ENCODE data around the gene P4HA2. TPM values are rescaled to one million over a fixed set of nuclear protein-coding genes. Genes with fewer than 3 reads are reported as not detected.
A peak's percentile ranks its signal among the peaks of the same experiment; 100 is the strongest.

The P4HA2 gene
- total and polyA plus RNA-seq, 2 of the 13 experiments (the other 11 are each of a cell fraction or from before 2014, with no cell fraction given), result 37.7 to 126 TPM

GRCh38 chr5:132227485-132228240 is at the start of gene P4HA2 (continued):
- no peak for TF ChIP-seq STAG1 (CRISPR knock-in tag; IDR thresholded peaks at IDR 0.05)
- no peak; the same call in 1 of the 2 replicates for TF ChIP-seq ELF4 (CRISPR knock-in tag; IDR thresholded peaks at IDR 0.05; ENCODE audit: borderline replicate concordance)
- no peak for TF ChIP-seq TEAD2 (CRISPR knock-in tag; IDR thresholded peaks at IDR 0.05)
- no peak for TF ChIP-seq TBX3 (IDR thresholded peaks at IDR 0.05; ENCODE audit: borderline replicate concordance)
- TF ChIP-seq HOXA5 (CRISPR knock-in tag; IDR thresholded peaks at IDR 0.05), result no peak
- no peak for TF ChIP-seq TSC22D2 (CRISPR knock-in tag; IDR thresholded peaks at IDR 0.05; ENCODE audit: borderline replicate concordance)
- no peak for TF ChIP-seq MED13 (CRISPR knock-in tag; IDR thresholded peaks at IDR 0.05)
- peak; percentile 61 for TF ChIP-seq ZFP91 (CRISPR knock-in tag; IDR thresholded peaks at IDR 0.05; ENCODE audit: borderline replicate concordance)
- peak; percentile 63; the same call in 1 of the 2 replicates for TF ChIP-seq KDM5B (CRISPR knock-in tag; IDR thresholded peaks at IDR 0.05; ENCODE audit: borderline replicate concordance)
- TF ChIP-seq EZH2 (conservative IDR thresholded peaks at IDR 0.05; ENCODE audit: low read depth, low read length), result no peak
- no peak for TF ChIP-seq SOX6 (IDR thresholded peaks at IDR 0.05)
- no peak for TF ChIP-seq SOX6 (CRISPR knock-in tag; IDR thresholded peaks at IDR 0.05)
- TF ChIP-seq ZNF260 (CRISPR knock-in tag; IDR thresholded peaks at IDR 0.05; ENCODE audit: borderline replicate concordance, low read depth), result no peak
- peak; percentile 66; the same call in 1 of the 2 replicates for TF ChIP-seq CSRNP1 (CRISPR knock-in tag; IDR thresholded peaks at IDR 0.05)
- no peak for TF ChIP-seq ZBTB10 (CRISPR knock-in tag; IDR thresholded peaks at IDR 0.05; ENCODE audit: borderline replicate concordance)
- no peak for TF ChIP-seq ZNF570 (CRISPR knock-in tag; IDR thresholded peaks at IDR 0.05; ENCODE audit: borderline replicate concordance)
- peak; percentile 37 for TF ChIP-seq ZNF18 (CRISPR knock-in tag; IDR thresholded peaks at IDR 0.05; ENCODE audit: insufficient replicate concordance)
- no peak for TF ChIP-seq TRAFD1 (CRISPR knock-in tag; IDR thresholded peaks at IDR 0.05; ENCODE audit: borderline replicate concordance)
- TF ChIP-seq SATB2 (CRISPR knock-in tag; IDR thresholded peaks at IDR 0.05), result 0 out of 2 replicates have a peak, but pooled peaks have one; percentile 47
